HL-60 (cell line): ENCODE results near the gene FAM78B.

Experiments used
- CTCF ChIP-seq: IDR thresholded peaks from one replicate; pipeline ENCODE4 v1.5.1; 2011; ENCODE audit warnings: low read length, control low read depth, inconsistent platforms; ENCODE audit not compliant: insufficient read depth
- GABPA ChIP-seq: IDR thresholded peaks from 2 replicates; pipeline ENCODE4 v1.6.1; 2012; ENCODE audit warnings: low read depth
- POLR2AphosphoS5 ChIP-seq: IDR thresholded peaks from 2 replicates; pipeline ENCODE4 v1.6.1; 2012; ENCODE audit warnings: low read depth
- REST ChIP-seq: IDR thresholded peaks from 2 replicates; pipeline ENCODE4 v1.6.1; 2012; ENCODE audit warnings: low read depth; ENCODE audit not compliant: insufficient replicate concordance

- TF ChIP-seq REST: no peak
- TF ChIP-seq CTCF: no peak
- no peak for TF ChIP-seq POLR2AphosphoS5
- no peak for TF ChIP-seq GABPA
Observed at GRCh38 chr1:166026143-166026542, 140.7 kb downstream of the FAM78B start.
